ENCODE data around the gene MCCC1.

The MCCC1 gene

GRCh38 chr3:183080628-183081027 lies 18.7 kb downstream of the MCCC1 start:
- POLR2A ChIA-PET = no interaction called here
- no peak overlapping the region for H3K4me3 ChIP-seq (ENCODE audit: low read depth, low read length)
- no peaks in the 10 kb centered on the region for H3K9me3 ChIP-seq (ENCODE audit: control insufficient read depth, insufficient read depth, low read depth, low read length)
- CTCF ChIA-PET = no interaction called here
- no peaks in the 10 kb centered on the region for H3K4me1 ChIP-seq (ENCODE audit: control insufficient read depth, insufficient read depth, low read length)
- no peak for TF ChIP-seq ZNF140 (tag by site-specific recombination; IDR thresholded peaks at IDR 0.05)
- TF ChIP-seq ZNF155 (tag by site-specific recombination; IDR thresholded peaks at IDR 0.05) = no peak
- TF ChIP-seq, protein P1, sequence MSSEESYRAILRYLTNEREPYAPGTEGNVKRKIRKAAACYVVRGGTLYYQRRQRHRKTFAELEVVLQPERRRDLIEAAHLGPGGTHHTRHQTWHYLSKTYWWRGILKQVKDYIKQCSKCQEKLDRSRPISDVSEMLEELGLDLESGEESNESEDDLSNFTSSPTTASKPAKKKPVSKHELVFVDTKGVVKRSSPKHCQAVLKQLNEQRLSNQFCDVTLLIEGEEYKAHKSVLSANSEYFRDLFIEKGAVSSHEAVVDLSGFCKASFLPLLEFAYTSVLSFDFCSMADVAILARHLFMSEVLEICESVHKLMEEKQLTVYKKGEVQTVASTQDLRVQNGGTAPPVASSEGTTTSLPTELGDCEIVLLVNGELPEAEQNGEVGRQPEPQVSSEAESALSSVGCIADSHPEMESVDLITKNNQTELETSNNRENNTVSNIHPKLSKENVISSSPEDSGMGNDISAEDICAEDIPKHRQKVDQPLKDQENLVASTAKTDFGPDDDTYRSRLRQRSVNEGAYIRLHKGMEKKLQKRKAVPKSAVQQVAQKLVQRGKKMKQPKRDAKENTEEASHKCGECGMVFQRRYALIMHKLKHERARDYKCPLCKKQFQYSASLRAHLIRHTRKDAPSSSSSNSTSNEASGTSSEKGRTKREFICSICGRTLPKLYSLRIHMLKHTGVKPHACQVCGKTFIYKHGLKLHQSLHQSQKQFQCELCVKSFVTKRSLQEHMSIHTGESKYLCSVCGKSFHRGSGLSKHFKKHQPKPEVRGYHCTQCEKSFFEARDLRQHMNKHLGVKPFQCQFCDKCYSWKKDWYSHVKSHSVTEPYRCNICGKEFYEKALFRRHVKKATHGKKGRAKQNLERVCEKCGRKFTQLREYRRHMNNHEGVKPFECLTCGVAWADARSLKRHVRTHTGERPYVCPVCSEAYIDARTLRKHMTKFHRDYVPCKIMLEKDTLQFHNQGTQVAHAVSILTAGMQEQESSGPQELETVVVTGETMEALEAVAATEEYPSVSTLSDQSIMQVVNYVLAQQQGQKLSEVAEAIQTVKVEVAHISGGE (tag by site-specific recombination; conservative IDR thresholded peaks at IDR 0.05; ENCODE audit: low read depth) = no peak
- TF ChIP-seq, protein P2, sequence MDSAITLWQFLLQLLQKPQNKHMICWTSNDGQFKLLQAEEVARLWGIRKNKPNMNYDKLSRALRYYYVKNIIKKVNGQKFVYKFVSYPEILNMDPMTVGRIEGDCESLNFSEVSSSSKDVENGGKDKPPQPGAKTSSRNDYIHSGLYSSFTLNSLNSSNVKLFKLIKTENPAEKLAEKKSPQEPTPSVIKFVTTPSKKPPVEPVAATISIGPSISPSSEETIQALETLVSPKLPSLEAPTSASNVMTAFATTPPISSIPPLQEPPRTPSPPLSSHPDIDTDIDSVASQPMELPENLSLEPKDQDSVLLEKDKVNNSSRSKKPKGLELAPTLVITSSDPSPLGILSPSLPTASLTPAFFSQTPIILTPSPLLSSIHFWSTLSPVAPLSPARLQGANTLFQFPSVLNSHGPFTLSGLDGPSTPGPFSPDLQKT (IDR thresholded peaks at IDR 0.05; ENCODE audit: borderline replicate concordance, low read depth, low read length) = no peak
- no peak for TF ChIP-seq ZNF211 (tag by site-specific recombination; IDR thresholded peaks at IDR 0.05; ENCODE audit: low read depth)
- TF ChIP-seq ZNF2 (tag by site-specific recombination; IDR thresholded peaks at IDR 0.05) = no peak
- no peak for TF ChIP-seq ZNF473 (tag by site-specific recombination; IDR thresholded peaks at IDR 0.05)
- no peak for TF ChIP-seq IKZF3 (tag by site-specific recombination; IDR thresholded peaks at IDR 0.05)
- TF ChIP-seq, protein P3, sequence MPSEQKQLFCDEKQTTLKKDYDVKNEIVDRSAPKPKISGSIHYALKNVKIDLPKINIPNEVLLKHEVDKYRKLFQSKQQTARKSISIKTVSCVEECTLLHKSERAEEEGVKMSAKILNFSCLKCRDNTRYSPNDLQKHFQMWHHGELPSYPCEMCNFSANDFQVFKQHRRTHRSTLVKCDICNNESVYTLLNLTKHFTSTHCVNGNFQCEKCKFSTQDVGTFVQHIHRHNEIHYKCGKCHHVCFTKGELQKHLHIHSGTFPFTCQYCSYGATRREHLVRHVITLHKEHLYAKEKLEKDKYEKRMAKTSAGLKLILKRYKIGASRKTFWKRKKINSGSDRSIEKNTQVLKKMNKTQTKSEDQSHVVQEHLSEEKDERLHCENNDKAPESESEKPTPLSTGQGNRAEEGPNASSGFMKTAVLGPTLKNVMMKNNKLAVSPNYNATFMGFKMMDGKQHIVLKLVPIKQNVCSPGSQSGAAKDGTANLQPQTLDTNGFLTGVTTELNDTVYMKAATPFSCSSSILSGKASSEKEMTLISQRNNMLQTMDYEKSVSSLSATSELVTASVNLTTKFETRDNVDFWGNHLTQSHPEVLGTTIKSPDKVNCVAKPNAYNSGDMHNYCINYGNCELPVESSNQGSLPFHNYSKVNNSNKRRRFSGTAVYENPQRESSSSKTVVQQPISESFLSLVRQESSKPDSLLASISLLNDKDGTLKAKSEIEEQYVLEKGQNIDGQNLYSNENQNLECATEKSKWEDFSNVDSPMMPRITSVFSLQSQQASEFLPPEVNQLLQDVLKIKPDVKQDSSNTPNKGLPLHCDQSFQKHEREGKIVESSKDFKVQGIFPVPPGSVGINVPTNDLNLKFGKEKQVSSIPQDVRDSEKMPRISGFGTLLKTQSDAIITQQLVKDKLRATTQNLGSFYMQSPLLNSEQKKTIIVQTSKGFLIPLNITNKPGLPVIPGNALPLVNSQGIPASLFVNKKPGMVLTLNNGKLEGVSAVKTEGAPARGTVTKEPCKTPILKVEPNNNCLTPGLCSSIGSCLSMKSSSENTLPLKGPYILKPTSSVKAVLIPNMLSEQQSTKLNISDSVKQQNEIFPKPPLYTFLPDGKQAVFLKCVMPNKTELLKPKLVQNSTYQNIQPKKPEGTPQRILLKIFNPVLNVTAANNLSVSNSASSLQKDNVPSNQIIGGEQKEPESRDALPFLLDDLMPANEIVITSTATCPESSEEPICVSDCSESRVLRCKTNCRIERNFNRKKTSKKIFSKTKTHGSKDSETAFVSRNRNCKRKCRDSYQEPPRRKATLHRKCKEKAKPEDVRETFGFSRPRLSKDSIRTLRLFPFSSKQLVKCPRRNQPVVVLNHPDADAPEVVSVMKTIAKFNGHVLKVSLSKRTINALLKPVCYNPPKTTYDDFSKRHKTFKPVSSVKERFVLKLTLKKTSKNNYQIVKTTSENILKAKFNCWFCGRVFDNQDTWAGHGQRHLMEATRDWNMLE (tag by site-specific recombination; conservative IDR thresholded peaks at IDR 0.05; ENCODE audit: low read depth) = no peak
- no peak for TF ChIP-seq ZNF214 (tag by site-specific recombination; IDR thresholded peaks at IDR 0.05; ENCODE audit: borderline replicate concordance)
- no peak for TF ChIP-seq ZNF202 (tag by site-specific recombination; IDR thresholded peaks at IDR 0.05; ENCODE audit: borderline replicate concordance)
- no peak for TF ChIP-seq ZNF501 (tag by site-specific recombination; IDR thresholded peaks at IDR 0.05)
- no peak for TF ChIP-seq ZNF354C (tag by site-specific recombination; IDR thresholded peaks at IDR 0.05; ENCODE audit: borderline replicate concordance, low read depth)
- TF ChIP-seq ZFP69B (tag by site-specific recombination; IDR thresholded peaks at IDR 0.05) = no peak
- TF ChIP-seq SALL2 (tag by site-specific recombination; IDR thresholded peaks at IDR 0.05; ENCODE audit: borderline replicate concordance) = no peak
- TF ChIP-seq ZSCAN16 (tag by site-specific recombination; IDR thresholded peaks at IDR 0.05) = no peak
- TF ChIP-seq ZNF362 (tag by site-specific recombination; IDR thresholded peaks at IDR 0.05) = no peak
- TF ChIP-seq, protein P4, sequence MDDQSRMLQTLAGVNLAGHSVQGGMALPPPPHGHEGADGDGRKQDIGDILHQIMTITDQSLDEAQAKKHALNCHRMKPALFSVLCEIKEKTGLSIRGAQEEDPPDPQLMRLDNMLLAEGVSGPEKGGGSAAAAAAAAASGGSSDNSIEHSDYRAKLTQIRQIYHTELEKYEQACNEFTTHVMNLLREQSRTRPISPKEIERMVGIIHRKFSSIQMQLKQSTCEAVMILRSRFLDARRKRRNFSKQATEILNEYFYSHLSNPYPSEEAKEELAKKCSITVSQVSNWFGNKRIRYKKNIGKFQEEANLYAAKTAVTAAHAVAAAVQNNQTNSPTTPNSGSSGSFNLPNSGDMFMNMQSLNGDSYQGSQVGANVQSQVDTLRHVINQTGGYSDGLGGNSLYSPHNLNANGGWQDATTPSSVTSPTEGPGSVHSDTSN (CRISPR knock-in tag; IDR thresholded peaks at IDR 0.05) = no peak
- TF ChIP-seq ZNF530 (tag by site-specific recombination; IDR thresholded peaks at IDR 0.05; ENCODE audit: low read depth) = no peak
- peaks cover 6 to 40% of the 10 kb centered on the region in 2 experiments for H3K36me3 ChIP-seq (ENCODE audit: control insufficient read depth in 2 of 2, insufficient read depth in 1 of 2, low read length in 2 of 2)
- no peak overlapping the region for H3K27ac ChIP-seq (ENCODE audit: extremely low read depth, low read depth, low read length)
